Measurements from ENCODE around the gene ARFGEF2.

The ARFGEF2 gene

DNA sequence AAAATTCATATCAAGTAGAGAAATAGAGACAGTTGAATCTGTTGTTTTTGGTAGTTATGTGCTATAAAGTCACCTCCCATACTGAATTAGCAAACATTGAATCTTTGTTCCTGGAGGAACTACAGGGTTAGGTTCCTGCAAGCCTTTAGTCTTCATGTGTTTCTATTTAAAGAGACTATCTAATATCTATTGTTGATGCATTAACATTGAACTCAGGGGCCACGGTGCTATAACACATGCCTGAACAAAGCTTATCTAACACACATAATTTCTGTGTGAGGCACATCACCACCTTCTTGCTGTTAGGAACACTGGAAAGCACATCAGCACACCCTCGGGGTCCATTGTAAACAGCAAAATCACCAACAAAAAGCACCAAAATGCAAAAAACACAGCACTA lies 21.2 kb downstream of the ARFGEF2 start:
- POLR2A ChIA-PET, result no interaction called here
- no peak for DNase-seq (ENCODE audit: low read depth, low spot score)
- CTCF ChIA-PET, result no interaction called here
- no peak overlapping the region for H3K4me3 ChIP-seq (ENCODE audit: low read depth, low read length)
- TF ChIP-seq, protein P1, sequence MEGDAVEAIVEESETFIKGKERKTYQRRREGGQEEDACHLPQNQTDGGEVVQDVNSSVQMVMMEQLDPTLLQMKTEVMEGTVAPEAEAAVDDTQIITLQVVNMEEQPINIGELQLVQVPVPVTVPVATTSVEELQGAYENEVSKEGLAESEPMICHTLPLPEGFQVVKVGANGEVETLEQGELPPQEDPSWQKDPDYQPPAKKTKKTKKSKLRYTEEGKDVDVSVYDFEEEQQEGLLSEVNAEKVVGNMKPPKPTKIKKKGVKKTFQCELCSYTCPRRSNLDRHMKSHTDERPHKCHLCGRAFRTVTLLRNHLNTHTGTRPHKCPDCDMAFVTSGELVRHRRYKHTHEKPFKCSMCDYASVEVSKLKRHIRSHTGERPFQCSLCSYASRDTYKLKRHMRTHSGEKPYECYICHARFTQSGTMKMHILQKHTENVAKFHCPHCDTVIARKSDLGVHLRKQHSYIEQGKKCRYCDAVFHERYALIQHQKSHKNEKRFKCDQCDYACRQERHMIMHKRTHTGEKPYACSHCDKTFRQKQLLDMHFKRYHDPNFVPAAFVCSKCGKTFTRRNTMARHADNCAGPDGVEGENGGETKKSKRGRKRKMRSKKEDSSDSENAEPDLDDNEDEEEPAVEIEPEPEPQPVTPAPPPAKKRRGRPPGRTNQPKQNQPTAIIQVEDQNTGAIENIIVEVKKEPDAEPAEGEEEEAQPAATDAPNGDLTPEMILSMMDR (IDR thresholded peaks at IDR 0.05; ENCODE audit: insufficient read depth, low read length, missing control alignments), result no peak

DNA sequence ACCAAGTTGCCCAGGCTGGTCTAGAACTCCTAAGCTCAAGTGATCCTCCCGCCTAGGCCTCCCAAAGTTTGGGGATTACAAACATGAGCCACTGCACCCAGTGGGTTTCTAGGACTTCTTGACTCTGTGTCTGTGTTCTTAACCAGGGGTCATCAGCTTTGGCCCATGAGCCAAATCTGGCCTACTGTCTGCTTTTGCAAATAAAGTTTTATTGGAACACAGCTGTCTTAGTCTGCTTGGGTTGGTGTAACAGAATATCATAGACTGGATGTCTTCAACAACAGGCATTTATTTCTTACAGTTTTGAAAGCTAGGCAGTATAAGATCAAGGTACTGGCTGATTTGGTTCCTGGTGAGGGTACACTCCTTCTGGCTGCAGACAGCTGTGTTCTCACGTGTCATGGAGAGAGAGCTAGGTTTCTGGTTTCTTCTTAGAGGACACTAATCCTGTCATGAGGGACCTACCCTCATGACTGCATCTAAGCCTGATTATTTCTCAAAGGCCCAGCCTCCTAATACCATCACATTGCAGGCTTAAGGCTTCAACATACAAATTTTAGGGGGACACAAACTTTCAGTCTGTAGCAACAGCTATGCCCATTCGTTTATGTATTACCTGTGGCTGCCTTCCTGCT lies 23.3 kb downstream of the ARFGEF2 start:
- TF ChIP-seq, protein P1 (IDR thresholded peaks at IDR 0.05; ENCODE audit: insufficient read depth, low read length, missing control alignments), result no peak
- ChIA-PET CTCF (interaction anchor here (1.0 to 2.0 kb wide), 2 partner anchors 40 to 75 kb away, joined by 3 to 5 read pairs; no protein-coding TSS in a partner anchor), POLR2A (no interaction called here)
- no peak for DNase-seq (ENCODE audit: low read depth, low spot score)
- no peak overlapping the region for H3K4me3 ChIP-seq (ENCODE audit: low read depth, low read length)

DNA sequence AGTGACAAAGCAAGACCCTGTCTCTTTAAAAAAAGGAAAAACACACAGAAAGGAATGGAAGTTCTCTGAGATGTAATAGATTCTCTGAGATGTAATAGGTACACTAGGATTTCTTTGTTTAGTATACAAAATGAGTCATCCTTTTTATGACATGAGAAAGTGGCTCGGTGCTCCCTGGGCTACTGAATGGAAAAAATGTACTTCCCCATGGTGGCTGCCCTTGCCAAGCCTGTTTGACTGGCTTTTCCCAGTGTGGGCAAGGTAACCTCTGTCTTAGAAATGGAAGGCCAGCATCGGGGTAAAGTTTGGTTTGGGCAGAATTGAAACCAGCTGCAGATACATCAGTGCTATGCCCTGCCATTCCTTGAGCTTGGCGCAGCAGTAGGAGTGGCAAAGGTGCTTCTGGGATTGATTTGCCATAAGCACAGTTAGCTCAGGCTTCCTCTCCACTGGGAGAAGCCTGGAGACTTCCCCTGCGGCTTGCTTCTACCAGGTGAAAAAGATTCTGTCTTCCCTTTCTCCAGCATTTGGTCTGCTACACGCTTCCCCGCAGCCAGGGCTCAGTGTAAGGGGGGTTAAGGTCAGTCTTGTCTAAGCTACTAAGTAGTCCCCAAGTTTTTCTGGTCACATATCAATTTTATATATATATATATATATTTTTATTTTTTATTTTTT lies 24.5 kb downstream of the ARFGEF2 start:
- CTCF ChIA-PET, result interaction anchor here (0.8 kb wide), 1 partner anchor 288 kb away, joined by 4 read pairs; no protein-coding TSS in a partner anchor
- POLR2A ChIA-PET, result interaction anchor here (0.6 kb wide), 1 partner anchor 21 kb away, joined by 4 read pairs; no protein-coding TSS in a partner anchor
- TF ChIP-seq, protein P1 (IDR thresholded peaks at IDR 0.05; ENCODE audit: insufficient read depth, low read length, missing control alignments), result no peak
- no peak overlapping the region for H3K4me3 ChIP-seq (ENCODE audit: low read depth, low read length)
- DNase-seq (ENCODE audit: low read depth, low spot score), result no peak

DNA sequence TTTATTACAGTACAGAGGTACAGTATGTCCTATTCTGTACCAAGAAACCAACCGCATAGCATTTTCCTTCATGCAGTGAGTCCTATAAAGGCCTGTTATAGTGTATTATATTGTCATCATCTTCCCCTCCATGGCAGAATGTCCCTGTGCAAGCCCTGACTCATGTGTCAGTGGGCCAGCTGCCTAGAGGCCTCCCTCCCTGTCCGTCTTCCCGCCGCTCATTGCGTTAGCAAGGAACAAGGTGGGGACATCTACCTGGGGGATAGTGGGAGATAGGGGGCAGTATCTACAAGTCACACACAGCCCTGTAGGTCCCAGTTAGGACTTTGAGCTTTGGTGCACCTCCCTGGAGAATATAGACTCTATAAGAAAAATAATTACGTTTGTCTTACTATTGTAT lies 27.1 kb downstream of the ARFGEF2 start:
- CTCF ChIA-PET, result interaction anchor here (1.0 to 2.1 kb wide), 4 partner anchors 9 to 1162 kb away, joined by 3 to 10 read pairs (median 5); no protein-coding TSS in a partner anchor
- POLR2A ChIA-PET, result no interaction called here

DNA sequence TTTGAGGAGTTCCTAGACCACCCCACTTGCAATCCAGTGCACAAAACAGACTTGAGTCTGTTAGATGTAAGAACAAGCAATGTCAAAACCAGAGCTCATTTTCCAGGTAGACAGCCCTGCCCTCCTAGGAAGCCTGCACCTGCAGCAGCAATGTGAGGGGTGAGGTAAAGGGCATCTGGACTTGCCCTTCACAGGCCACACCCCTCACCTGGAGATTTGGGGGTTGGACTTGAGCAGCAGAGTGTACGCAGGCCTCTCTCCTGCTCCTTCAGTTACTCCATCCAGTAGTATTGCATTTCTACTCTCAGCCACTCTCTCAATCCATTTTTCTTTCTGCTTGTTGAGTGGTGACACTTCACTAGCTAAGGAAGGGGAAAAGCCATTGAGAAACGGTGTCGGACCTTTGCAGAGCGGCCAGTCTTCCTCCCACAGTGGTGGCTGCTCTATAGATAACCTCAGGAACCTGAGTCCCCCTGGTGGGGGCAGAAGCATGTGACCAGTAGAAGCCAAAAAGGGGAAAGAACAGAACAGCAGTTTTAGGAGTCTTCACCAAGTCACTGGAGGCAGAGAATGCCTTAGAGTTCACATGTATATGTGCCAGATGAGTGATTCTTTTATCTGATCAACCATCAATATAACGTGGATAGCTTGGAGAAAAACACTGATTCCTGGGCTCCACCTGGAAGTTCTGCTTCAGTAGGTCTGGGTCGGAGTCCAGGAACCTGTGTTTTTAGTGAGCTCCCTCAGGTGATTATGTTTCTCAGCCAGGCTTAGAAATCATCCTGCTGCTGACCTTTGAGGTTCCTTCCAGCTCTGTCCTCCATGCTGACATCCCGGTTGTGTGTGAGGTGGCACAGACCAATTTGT lies 28.0 kb downstream of the ARFGEF2 start:
- ChIA-PET CTCF (interaction anchor here (1.0 to 1.1 kb wide), 2 partner anchors 292 to 1163 kb away, joined by 3 to 4 read pairs; no protein-coding TSS in a partner anchor), POLR2A (no interaction called here)

More for the DNA sequence above, 27.1 kb downstream of the ARFGEF2 start:
- no peak overlapping the region for H3K4me3 ChIP-seq (ENCODE audit: low read depth, low read length)
- DNase-seq (ENCODE audit: low read depth, low spot score), result no peak
- TF ChIP-seq, protein P1 (IDR thresholded peaks at IDR 0.05; ENCODE audit: insufficient read depth, low read length, missing control alignments), result no peak

More for the DNA sequence above, 28.0 kb downstream of the ARFGEF2 start:
- H3K4me3 ChIP-seq (ENCODE audit: low read depth, low read length), result no peak overlapping the region
- TF ChIP-seq, protein P1 (IDR thresholded peaks at IDR 0.05; ENCODE audit: insufficient read depth, low read length, missing control alignments), result no peak
- DNase-seq (ENCODE audit: low read depth, low spot score), result no peak
